OCI-LY3 (cell line): Measurements from ENCODE around the gene IL32.
"Not testable (repeated sequence)": the region's sequence is repeated elsewhere in the genome, so short reads cannot be mapped to it uniquely, and the experiment has no call there.

ENCODE experiments used
- H2AFZ ChIP-seq: fragments of 200-600, 300-600 bp; shearing (Covaris generic); 2 replicates; pipeline ENCODE4 v1.6.0; 2014; ENCODE audit warnings: antibody characterized with exemption, low read depth, low read length
- H3K27ac ChIP-seq: fragments of 200-600, 300-600 bp; sonication (generic); 2 replicates; pipeline ENCODE4 v1.5.1; 2014; ENCODE audit warnings: mild to moderate bottlenecking, low read length, moderate library complexity, mixed read lengths
- H3K27me3 ChIP-seq: fragments of 200-600, 300-600 bp; sonication (generic); 2 replicates; pipeline ENCODE4 v1.6.1; 2014; ENCODE audit warnings: low read depth, low read length, mixed read lengths
- H3K36me3 ChIP-seq: fragments of 200-600, 300-600 bp; sonication (generic); replicated peaks from 2 replicates; pipeline ENCODE3; 2014; ENCODE audit warnings: low read depth, low read length, mixed read lengths
- H3K4me1 ChIP-seq: fragments of 300-600, 200-600 bp; sonication (generic); 2 replicates; pipeline ENCODE4 v1.6.1; 2014; ENCODE audit warnings: low read length, mixed read lengths
- H3K4me2 ChIP-seq: fragments of 200-600, 300-600 bp; sonication (generic); 2 replicates; pipeline ENCODE4 v1.6.1; 2014; ENCODE audit warnings: low read length, mixed read lengths
- H3K4me3 ChIP-seq: fragments of 300-600, 200-600 bp; sonication (generic); 2 replicates; pipeline ENCODE4 v1.5.1; 2014; ENCODE audit warnings: antibody characterized with exemption, mild to moderate bottlenecking, low read length, moderate library complexity
- H3K79me2 ChIP-seq: fragments of 300-600, 200-600 bp; shearing (Covaris generic); 2 replicates; pipeline ENCODE4 v1.6.1; 2014; ENCODE audit warnings: mild to moderate bottlenecking, low read length, mixed read lengths
- H3K9ac ChIP-seq: fragments of 300-600, 200-600 bp; shearing (Covaris generic); 2 replicates; pipeline ENCODE4 v1.6.0; 2014; ENCODE audit warnings: mild to moderate bottlenecking, low read length, moderate library complexity
- H3K9me3 ChIP-seq: fragments of 200-600, 300-600 bp; shearing (Covaris generic); 2 replicates; pipeline ENCODE4 v1.6.1; 2014; ENCODE audit warnings: low read length, mixed read lengths; ENCODE audit not compliant: insufficient read depth
- H4K20me1 ChIP-seq: fragments of 200-600, 300-600 bp; sonication (generic); 2 replicates; pipeline ENCODE4 v1.6.1; 2016; ENCODE audit warnings: low read length, mixed read lengths; ENCODE audit not compliant: insufficient read depth
- EZH2phosphoT487 ChIP-seq: fragments of 200-600 bp; shearing (Covaris generic); IDR thresholded peaks from 2 replicates; pipeline ENCODE4 v1.6.1; 2018; ENCODE audit warnings: antibody characterized with exemption, mixed run types, low read depth
- TF ChIP-seq, protein P1 (sequence below): fragments of 200-600, 300-600 bp; sonication (generic); IDR thresholded peaks from 2 replicates; pipeline ENCODE4 v1.5.1; 2014; ENCODE audit warnings: antibody characterized with exemption, low read length, low read depth

Gene IL32

DNA sequence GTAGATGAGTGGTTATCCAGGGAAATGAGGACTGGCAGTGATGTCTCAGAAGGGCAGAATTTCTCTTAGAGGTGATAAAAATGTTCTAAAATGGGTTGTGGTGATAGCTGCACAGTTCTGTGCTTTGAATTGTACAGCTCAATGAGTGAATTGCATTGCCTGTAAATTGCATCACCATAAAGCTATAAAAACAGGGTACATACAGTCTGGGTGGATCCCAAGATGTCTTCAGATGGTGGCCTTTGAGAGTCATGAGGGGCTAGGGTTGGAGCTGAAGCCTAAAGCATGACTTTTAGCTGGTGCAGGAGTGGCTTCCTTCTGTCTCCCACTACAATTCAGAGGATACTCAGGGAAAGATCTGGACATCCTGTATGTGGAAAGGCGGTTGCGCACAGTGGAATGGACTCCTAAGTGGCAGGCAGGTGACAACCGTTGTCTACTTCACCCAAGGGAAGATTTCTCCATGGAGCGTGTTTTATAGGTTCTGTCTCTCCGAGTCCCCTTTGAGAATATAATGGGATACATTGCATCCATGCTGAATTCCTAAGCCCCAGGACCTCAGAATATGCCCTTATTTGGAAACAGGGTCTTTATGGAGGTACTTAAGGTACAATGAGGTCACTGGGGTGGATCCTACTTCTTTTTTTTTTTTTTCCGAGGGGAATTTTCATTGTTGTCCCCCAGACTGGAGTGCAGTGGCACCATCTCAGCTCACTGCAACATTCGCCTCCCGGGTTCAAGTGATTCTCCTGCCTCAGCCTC is 1.6 kb upstream of the IL32 start:
- H2AFZ ChIP-seq, result no peak overlapping the region
- peaks cover 21% of the 10 kb centered on the region for H3K4me1 ChIP-seq
- H4K20me1 ChIP-seq, result no peaks in the 10 kb centered on the region
- no peak overlapping the region for H3K27ac ChIP-seq
- H3K4me3 ChIP-seq, result no peak overlapping the region
- H3K4me2 ChIP-seq, result no peak overlapping the region
- H3K9me3 ChIP-seq, result no peaks in the 10 kb centered on the region
- no peak for TF ChIP-seq EZH2phosphoT487
- TF ChIP-seq, protein P1, sequence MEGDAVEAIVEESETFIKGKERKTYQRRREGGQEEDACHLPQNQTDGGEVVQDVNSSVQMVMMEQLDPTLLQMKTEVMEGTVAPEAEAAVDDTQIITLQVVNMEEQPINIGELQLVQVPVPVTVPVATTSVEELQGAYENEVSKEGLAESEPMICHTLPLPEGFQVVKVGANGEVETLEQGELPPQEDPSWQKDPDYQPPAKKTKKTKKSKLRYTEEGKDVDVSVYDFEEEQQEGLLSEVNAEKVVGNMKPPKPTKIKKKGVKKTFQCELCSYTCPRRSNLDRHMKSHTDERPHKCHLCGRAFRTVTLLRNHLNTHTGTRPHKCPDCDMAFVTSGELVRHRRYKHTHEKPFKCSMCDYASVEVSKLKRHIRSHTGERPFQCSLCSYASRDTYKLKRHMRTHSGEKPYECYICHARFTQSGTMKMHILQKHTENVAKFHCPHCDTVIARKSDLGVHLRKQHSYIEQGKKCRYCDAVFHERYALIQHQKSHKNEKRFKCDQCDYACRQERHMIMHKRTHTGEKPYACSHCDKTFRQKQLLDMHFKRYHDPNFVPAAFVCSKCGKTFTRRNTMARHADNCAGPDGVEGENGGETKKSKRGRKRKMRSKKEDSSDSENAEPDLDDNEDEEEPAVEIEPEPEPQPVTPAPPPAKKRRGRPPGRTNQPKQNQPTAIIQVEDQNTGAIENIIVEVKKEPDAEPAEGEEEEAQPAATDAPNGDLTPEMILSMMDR, result no peak
- peaks cover 5% of the 10 kb centered on the region; the same call in 1 of the 2 replicates for H3K27me3 ChIP-seq
- H3K9ac ChIP-seq, result no peak overlapping the region
- no peaks in the 10 kb centered on the region for H3K79me2 ChIP-seq
- no peaks in the 10 kb centered on the region for H3K36me3 ChIP-seq

DNA sequence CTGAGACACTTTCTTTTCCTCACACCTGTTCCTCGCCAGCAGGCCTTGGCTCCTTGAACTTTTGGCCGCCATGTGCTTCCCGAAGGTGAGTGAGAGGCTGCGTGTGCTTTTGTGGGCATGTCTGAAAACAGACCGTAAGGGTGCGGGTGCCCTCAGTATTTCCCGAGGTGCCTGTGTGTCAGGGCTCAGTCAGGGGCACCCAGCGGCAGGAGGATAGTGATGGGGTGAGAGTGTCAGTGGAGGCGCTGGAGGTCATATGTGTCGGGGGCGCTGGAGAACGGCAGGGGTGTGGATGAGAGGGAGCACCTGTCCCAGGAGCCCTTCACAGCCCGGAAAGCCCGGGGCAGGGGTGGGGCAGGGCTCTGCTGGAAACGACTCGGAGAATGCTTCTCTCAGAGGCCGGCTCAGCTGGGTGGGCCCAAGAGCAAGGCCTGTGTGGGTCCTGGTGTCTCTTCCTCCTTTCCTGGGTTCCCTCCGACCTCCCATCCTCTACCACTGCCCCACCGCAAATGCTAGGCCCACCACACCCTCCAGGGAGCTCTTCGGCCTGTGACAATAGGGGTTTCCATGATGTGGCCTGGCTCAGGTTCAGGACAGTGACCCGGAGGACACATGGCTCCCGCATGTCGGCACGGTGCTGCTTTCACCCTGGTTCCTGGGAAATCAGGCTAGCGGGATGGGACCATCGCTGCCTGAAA is 451 bp downstream of the IL32 start:
- TF ChIP-seq, protein P1, result no peak
- no peak for TF ChIP-seq EZH2phosphoT487
- H3K4me3 ChIP-seq, result peak overlapping the region; percentile 47
- H3K9me3 ChIP-seq, result no peaks in the 10 kb centered on the region
- H3K9ac ChIP-seq, result peak overlapping the region; percentile 38; the same call in 1 of the 2 replicates
- no peaks in the 10 kb centered on the region for H3K27me3 ChIP-seq
- H2AFZ ChIP-seq, result peak overlapping the region; percentile 68
- H3K36me3 ChIP-seq, result no peaks in the 10 kb centered on the region
- H3K79me2 ChIP-seq, result no peaks in the 10 kb centered on the region
- H3K4me1 ChIP-seq, result peaks cover 15% of the 10 kb centered on the region
- H4K20me1 ChIP-seq, result no peaks in the 10 kb centered on the region
- no peak overlapping the region for H3K27ac ChIP-seq
- peak overlapping the region; percentile 48 for H3K4me2 ChIP-seq

DNA sequence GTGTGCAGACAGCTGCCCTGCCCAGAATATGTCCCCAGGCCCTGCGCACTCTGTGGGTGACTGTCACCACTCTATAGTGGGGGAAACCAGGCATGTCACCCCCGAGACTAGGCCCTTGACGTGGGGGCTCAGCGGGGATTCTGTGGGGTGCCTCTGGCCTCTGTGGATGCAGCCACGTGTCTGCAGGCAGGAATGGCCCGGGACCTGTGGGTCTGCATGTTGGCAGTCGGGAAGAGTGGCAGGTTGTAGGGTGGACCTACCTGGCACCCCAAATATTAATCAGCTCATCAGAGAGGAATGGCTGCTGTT is 954 bp downstream of the IL32 start:
- Histone ChIP-seq H3K36me3 (no peaks in the 10 kb centered on the region), H3K4me1 (peaks cover 15% of the 10 kb centered on the region), H3K9me3 (no peaks in the 10 kb centered on the region), H2AFZ (no peak overlapping the region), H3K27ac (no peak overlapping the region), H3K4me2 (0 out of 2 replicates have a peak overlapping the region, but pooled peaks have one; percentile 48), H3K4me3 (no peak overlapping the region), H3K9ac (no peak overlapping the region), H3K27me3 (no peaks in the 10 kb centered on the region), H4K20me1 (no peaks in the 10 kb centered on the region), H3K79me2 (no peaks in the 10 kb centered on the region)
- no peak for TF ChIP-seq EZH2phosphoT487

DNA sequence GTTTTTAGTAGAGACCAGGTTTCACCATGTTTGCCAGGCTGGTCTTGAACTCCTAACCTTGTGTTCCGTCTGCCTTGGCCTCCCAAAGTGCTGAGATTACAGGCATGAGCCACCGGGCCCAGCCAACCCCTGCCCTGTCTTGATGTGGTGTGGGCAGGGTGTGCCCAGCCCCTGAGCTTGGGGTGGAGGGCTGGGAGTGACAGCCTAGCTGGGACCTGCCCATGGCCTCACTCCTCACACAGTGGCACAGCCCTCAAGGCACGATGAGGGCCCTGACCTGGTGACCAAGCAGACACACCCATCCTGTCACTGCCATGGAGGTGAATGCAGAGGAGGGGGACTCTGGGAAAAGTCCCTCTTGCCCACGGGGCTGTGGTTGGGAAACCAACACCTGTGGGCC is 3.0 kb downstream of the IL32 start:
- Histone ChIP-seq H2AFZ (no peak overlapping the region), H3K9ac (no peak overlapping the region), H3K4me3 (no peak overlapping the region), H3K27ac (no peak overlapping the region), H3K27me3 (no peaks in the 10 kb centered on the region), H4K20me1 (no peaks in the 10 kb centered on the region), H3K79me2 (no peaks in the 10 kb centered on the region), H3K4me2 (no peak overlapping the region), H3K36me3 (no peaks in the 10 kb centered on the region), H3K4me1 (peaks cover 15% of the 10 kb centered on the region), H3K9me3 (no peaks in the 10 kb centered on the region)
- TF ChIP-seq, protein P1, result no peak
- TF ChIP-seq EZH2phosphoT487, result no peak

DNA sequence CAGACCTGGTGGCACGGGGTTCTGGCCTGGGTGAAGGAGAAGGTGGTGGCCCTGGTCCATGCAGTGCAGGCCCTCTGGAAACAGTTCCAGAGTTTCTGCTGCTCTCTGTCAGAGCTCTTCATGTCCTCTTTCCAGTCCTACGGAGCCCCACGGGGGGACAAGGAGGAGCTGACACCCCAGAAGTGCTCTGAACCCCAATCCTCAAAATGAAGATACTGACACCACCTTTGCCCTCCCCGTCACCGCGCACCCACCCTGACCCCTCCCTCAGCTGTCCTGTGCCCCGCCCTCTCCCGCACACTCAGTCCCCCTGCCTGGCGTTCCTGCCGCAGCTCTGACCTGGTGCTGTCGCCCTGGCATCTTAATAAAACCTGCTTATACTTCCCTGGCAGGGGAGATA is 3.7 kb downstream of the IL32 start:
- not testable (repeated sequence) for H3K9me3 ChIP-seq, H3K4me3 ChIP-seq, H3K27me3 ChIP-seq, H3K9ac ChIP-seq, H3K4me2 ChIP-seq, H3K27ac ChIP-seq, H3K79me2 ChIP-seq, H3K36me3 ChIP-seq, H4K20me1 ChIP-seq, H2AFZ ChIP-seq
- H3K4me1 ChIP-seq, result peaks cover 15% of the 10 kb centered on the region
